IMR-90 (cell line): ENCODE measurements around the gene CD8A.

ENCODE experiments used
- CEBPB ChIP-seq: IDR thresholded peaks from 2 replicates; pipeline ENCODE4 v1.6.1; 2012; ENCODE audit warnings: low read depth, low read length, improper control_type of control experiment
- CTCF ChIP-seq: conservative IDR thresholded peaks from 2 replicates; pipeline ENCODE4 v1.5.1; 2012; ENCODE audit warnings: mild to moderate bottlenecking, low read depth, low read length, improper control_type of control experiment
- MAZ ChIP-seq: IDR thresholded peaks from 2 replicates; pipeline ENCODE4 v1.6.1; 2012; ENCODE audit warnings: low read depth, mild to moderate bottlenecking, low read length, improper control_type of control experiment, moderate library complexity, borderline replicate concordance
- POLR2A ChIP-seq: IDR thresholded peaks from 2 replicates; pipeline ENCODE4 v1.6.1; 2012; ENCODE audit warnings: mild to moderate bottlenecking, low read depth, low read length
- SMC3 ChIP-seq: fragments of 150-350 bp; IDR thresholded peaks from 2 replicates; pipeline ENCODE4 v1.6.1; 2016; ENCODE audit warnings: low read depth, mild to moderate bottlenecking, antibody characterized with exemption, low read length, moderate library complexity

GRCh38 chr2:86752934-86753333 is 37.8 kb downstream of the CD8A start:
- TF ChIP-seq MAZ: no peak
- TF ChIP-seq CTCF: no peak
- no peak for TF ChIP-seq CEBPB
- TF ChIP-seq POLR2A: no peak
- no peak for TF ChIP-seq SMC3
